Fibroblast of the aortic adventitia (primary cell): ENCODE measurements around the gene NCS1. TPM values are rescaled to one million over a fixed set of nuclear protein-coding genes. Genes with fewer than 3 reads are reported as not detected.
A peak's percentile ranks its signal among the peaks of the same experiment; 100 is the strongest.

ENCODE experiments used
- DNase-seq: peaks from one replicate; pipeline ENCODE4 v3.0.0-alpha.2; 2010; ENCODE audit warnings: low read depth
- H3K4me3 ChIP-seq: 2 replicates; pipeline ENCODE4 v1.5.1; 2011; ENCODE audit warnings: low read depth, mild to moderate bottlenecking, control low read depth, low read length, moderate library complexity
- CTCF ChIP-seq: IDR thresholded peaks from 2 replicates; pipeline ENCODE4 v1.5.1; 2011; ENCODE audit warnings: mild to moderate bottlenecking, low read length, control low read depth, inconsistent platforms; ENCODE audit not compliant: insufficient read depth
- total RNA-seq: library from RNA; depleted of rRNA; stranded (reverse); fragments of >200 nt; gene quantifications from 2 replicates; pipeline ENCODE4 v1.2.3, GENCODE V29; 2012; ENCODE audit warnings: low replicate concordance

The NCS1 gene
- total RNA-seq, 1 donor: 39.2 TPM

- H3K4me3 ChIP-seq: no peak overlapping the region
- no peak for DNase-seq
- TF ChIP-seq CTCF: no peak
Observed at GRCh38 chr9:130140706-130141105, 31.5 kb upstream of the NCS1 start.

- H3K4me3 ChIP-seq: no peak overlapping the region
- no peak for DNase-seq
- no peak for TF ChIP-seq CTCF
Observed at GRCh38 chr9:130142056-130142455, 30.1 kb upstream of the NCS1 start.

- no peak for DNase-seq
- no peak for TF ChIP-seq CTCF
- H3K4me3 ChIP-seq: no peak overlapping the region
Observed at GRCh38 chr9:130142641-130143040, 29.6 kb upstream of the NCS1 start.

- no peak for DNase-seq
- no peak for TF ChIP-seq CTCF
- no peak overlapping the region for H3K4me3 ChIP-seq
Observed at GRCh38 chr9:130143279-130143893, 28.8 kb upstream of the NCS1 start.

- TF ChIP-seq CTCF: no peak
- H3K4me3 ChIP-seq: no peak overlapping the region
- DNase-seq: peak; percentile 46
Observed at GRCh38 chr9:130143958-130144366, 28.2 kb upstream of the NCS1 start.

- DNase-seq: no peak
- TF ChIP-seq CTCF: no peak
- no peak overlapping the region for H3K4me3 ChIP-seq
Observed at GRCh38 chr9:130144703-130145102, 27.5 kb upstream of the NCS1 start.

- no peak for DNase-seq
- no peak overlapping the region for H3K4me3 ChIP-seq
- TF ChIP-seq CTCF: no peak
Observed at GRCh38 chr9:130145658-130146057, 26.5 kb upstream of the NCS1 start.
